Measurements from ENCODE around the gene TANC1.
A peak's percentile ranks its signal among the peaks of the same experiment; 100 is the strongest.

TANC1 gene

GRCh38 chr2:159225025-159226016 is 256.9 kb downstream of the TANC1 start:
- no peak for DNase-seq (ENCODE audit: low read depth)

GRCh38 chr2:159226059-159226461 is 257.6 kb downstream of the TANC1 start:
- peak; percentile 85 for DNase-seq (ENCODE audit: low read depth)

GRCh38 chr2:159226608-159227385 is 258.4 kb downstream of the TANC1 start:
- DNase-seq (ENCODE audit: low read depth), result no peak

GRCh38 chr2:159227467-159227866 is 259.0 kb downstream of the TANC1 start:
- DNase-seq (ENCODE audit: low read depth), result no peak

GRCh38 chr2:159228081-159228581 is 259.7 kb downstream of the TANC1 start:
- no peak for DNase-seq (ENCODE audit: low read depth)

- DNase-seq (ENCODE audit: low read depth), result no peak
Observed at GRCh38 chr2:159229476-159230144, 261.2 kb downstream of the TANC1 start.

- DNase-seq (ENCODE audit: low read depth), result no peak
Observed at GRCh38 chr2:159230145-159230877, 261.9 kb downstream of the TANC1 start.

- no peak for DNase-seq (ENCODE audit: low read depth)
Observed at GRCh38 chr2:159232456-159233170, 264.2 kb downstream of the TANC1 start.

GRCh38 chr2:159234868-159235267 is 266.4 kb downstream of the TANC1 start:
- DNase-seq (ENCODE audit: low read depth), result no peak

GRCh38 chr2:159243529-159243928 is 275.1 kb downstream of the TANC1 start:
- DNase-seq (ENCODE audit: low read depth), result peak; percentile 55

- DNase-seq (ENCODE audit: low read depth), result no peak
Observed at GRCh38 chr2:159246325-159246988, 278.0 kb downstream of the TANC1 start.

- peak; percentile 90 for DNase-seq (ENCODE audit: low read depth)
Observed at GRCh38 chr2:159249990-159250715, 281.7 kb downstream of the TANC1 start.

GRCh38 chr2:159251296-159252173 is 283.1 kb downstream of the TANC1 start:
- DNase-seq (ENCODE audit: low read depth), result peak; percentile 47

GRCh38 chr2:159252905-159253304 is 284.5 kb downstream of the TANC1 start:
- DNase-seq (ENCODE audit: low read depth), result no peak

GRCh38 chr2:159256159-159256558 is 287.7 kb downstream of the TANC1 start:
- peak; percentile 49 for DNase-seq (ENCODE audit: low read depth)

- no peak for DNase-seq (ENCODE audit: low read depth)
Observed at GRCh38 chr2:159262226-159262625, 293.8 kb downstream of the TANC1 start.

GRCh38 chr2:159262904-159263303 is 294.5 kb downstream of the TANC1 start:
- DNase-seq (ENCODE audit: low read depth), result no peak

- DNase-seq (ENCODE audit: low read depth), result peak; percentile 34
Observed at GRCh38 chr2:159265171-159265576, 296.7 kb downstream of the TANC1 start.
